ENCODE data around the gene JPT2.

The JPT2 gene

DNA sequence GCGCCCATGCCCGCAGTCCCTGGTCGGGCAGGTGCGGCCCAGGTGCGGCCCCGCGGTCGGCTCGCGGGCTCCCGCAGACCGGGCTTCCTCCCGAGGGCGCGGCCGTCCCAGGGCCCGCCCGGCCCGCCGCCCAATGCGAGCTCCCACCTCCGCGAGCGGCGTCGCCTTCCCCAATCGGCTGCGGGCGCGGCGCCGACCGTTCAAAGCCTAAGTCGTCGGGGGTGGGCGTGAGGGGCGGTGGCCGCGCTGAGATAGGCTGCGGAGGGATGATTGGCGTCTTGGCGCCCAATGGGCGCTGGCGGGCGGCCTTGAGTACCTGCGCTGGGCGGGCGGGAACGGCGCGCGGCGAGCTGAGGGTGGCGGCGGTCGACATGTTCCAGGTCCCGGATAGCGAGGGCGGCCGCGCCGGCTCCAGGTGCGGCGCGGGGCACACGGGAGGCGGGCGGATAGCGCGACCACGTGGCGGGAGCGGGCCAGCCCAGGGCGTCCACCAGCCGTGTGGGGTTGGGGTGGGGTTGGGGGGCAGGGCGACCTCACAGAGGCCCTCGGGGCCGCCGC lies at the start of gene JPT2:
Gene JPT2, plus strand, starts transcription at position 338 of the 558 bp plus-strand sequence. Its CDS starts 34 bp downstream, at position 372.
- intact Hi-C loops (cut with DNase I) = loop anchor here (10.0 kb wide), 1 partner anchor 63 kb away; the partner anchor contains the start of genes CRAMP1 and IFT140
- DNase-seq = peak; percentile 85 to 99 (median 94)

- intact Hi-C loops (cut with DNase I) = no loop called here
- DNase-seq = no peak
Observed at GRCh38 chr16:1630450-1631213, 47.4 kb upstream of the JPT2 start.

DNA sequence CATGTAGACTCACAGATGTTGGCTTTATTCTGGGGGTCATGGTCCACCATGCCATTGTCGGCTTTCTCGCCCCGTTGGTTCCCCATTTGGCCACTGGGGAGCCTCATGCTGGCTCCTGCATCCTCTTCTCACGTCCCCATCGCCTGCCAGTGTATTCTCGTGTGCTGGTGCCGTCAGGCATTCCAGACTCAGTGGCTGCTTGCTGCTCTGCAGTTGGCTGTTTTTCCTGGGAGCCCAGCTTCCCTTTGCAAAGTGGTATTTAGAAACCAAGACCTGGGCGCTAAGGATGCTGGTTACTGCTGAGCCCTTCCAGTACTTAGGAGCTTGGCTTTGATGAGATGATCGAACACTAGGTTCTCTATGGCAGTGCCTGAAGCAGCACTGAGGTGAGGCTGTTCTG lies 46.8 kb upstream of the JPT2 start:
- intact Hi-C loops (cut with DNase I) = no loop called here
- DNase-seq = no peak

- intact Hi-C loops (cut with DNase I) = no loop called here
- DNase-seq = no peak
Observed at GRCh38 chr16:1631931-1632637, 46.0 kb upstream of the JPT2 start.

DNA sequence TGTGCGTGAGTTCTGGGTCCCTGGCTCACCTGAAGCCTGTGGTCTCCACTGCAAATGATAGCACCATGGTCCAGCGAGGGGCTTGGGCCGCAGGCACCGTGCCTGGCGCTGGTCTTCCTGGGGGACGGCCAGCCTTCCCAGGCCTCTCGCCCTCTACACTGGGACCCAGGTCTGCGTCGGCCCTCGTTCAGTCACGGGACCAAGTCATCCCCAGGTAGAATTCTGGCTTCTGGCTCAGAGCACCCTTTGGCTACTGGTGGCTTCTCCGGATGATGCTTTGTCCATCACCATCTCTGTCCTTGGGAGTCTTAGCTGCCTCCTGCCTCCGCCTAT lies 45.5 kb upstream of the JPT2 start:
- no peak for DNase-seq
- intact Hi-C loops (cut with DNase I) = no loop called here

DNA sequence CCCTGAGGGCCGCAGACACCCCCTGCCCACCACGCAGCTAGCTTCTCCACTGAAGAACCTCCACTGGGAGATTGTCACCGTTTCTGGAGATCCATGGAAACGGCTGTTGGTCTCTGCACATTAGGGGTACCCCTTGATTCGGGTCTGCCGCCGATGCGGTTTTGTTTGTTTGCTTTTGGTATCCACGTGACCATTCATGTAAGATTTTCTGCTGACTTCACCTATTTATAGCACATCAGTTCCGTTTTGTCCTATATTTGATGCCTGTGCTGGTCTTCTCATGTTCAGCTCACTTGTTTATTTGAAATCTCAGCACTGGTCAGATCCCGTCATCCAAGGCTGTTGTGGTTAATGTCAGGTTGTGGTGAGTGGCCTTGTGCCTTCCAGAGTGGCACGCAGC lies 44.8 kb upstream of the JPT2 start:
- DNase-seq = no peak
- intact Hi-C loops (cut with DNase I) = no loop called here

GRCh38 chr16:1634541-1634940 lies 43.5 kb upstream of the JPT2 start:
- intact Hi-C loops (cut with DNase I) = no loop called here
- DNase-seq = no peak

GRCh38 chr16:1635070-1635469 lies 43.0 kb upstream of the JPT2 start:
- no peak for DNase-seq
- intact Hi-C loops (cut with DNase I) = no loop called here

DNA sequence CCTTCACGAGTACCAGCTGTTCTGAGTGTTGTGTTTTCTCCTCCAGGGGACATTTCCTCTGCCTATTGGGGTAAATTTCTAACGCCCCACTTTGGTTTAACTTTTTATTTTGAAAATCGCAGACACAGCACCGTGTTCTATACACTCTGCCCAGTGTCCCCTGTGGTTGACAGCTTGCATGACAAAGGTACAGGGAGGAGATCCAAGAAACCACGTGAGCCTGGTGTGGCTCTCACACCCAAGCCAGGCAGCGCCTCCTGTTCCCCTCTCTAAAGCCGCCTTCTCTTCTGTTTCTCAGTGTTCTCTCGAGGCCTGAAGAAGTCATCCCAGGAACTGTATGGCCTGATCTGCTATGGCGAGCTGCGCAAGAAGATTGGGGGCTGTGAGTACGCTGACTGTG lies 40.6 kb upstream of the JPT2 start:
- intact Hi-C loops (cut with DNase I) = no loop called here
- DNase-seq = no peak

- peak in 1 of 10 donors; percentile 59 for DNase-seq
- intact Hi-C loops (cut with DNase I) = no loop called here
Observed at GRCh38 chr16:1638757-1639156, 39.3 kb upstream of the JPT2 start.

DNA sequence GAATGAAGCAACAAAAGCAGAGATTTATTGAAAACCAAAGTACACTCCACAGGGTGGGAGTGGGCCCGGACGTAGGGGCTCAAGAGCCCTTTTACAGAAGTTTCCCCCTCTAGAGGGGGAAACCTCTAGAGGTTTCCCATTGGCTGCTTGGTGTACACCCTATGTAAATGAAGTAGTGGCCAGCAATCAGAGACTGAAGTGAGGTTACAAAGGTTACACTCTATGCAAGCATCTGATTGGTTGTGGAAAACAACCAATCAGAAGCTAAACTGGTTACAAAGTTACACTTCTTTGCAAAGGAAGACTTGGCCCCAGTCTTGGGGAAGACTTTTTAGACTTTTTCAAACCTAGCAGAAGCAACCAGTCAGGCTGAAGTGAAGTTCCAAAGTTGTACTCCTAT lies 38.8 kb upstream of the JPT2 start:
- DNase-seq = no peak
- intact Hi-C loops (cut with DNase I) = no loop called here

DNA sequence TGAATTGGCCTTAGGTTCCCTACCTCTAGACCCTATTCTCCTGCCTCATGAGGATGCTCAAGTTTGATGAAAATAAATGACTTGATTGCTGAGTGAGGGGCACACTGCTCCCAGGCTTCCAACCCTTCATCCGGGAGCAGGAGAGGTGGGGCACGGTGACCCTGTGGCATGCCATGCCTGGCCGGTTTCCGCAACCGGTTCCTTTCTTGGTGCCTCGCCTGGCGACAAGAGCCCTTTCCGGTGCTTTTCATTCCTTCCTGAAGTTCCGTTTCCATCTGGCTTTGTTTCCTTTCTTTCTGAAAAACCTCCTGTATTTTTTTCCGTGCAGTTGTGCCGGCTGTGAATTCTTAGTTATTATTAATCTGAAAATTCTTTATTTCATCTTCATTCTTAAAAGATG lies 38.2 kb upstream of the JPT2 start:
- intact Hi-C loops (cut with DNase I) = no loop called here
- DNase-seq = peak in 1 of 10 donors; percentile 66

- intact Hi-C loops (cut with DNase I) = no loop called here
- DNase-seq = peak in 1 of 10 donors; percentile 74
Observed at GRCh38 chr16:1640261-1640941, 37.7 kb upstream of the JPT2 start.

- peak in 1 of 10 donors; percentile 68 for DNase-seq
- intact Hi-C loops (cut with DNase I) = no loop called here
Observed at GRCh38 chr16:1641261-1641660, 36.8 kb upstream of the JPT2 start.

GRCh38 chr16:1642148-1642547 lies 35.9 kb upstream of the JPT2 start:
- DNase-seq = peak; percentile 49 to 96 (median 74)
- intact Hi-C loops (cut with DNase I) = no loop called here

DNA sequence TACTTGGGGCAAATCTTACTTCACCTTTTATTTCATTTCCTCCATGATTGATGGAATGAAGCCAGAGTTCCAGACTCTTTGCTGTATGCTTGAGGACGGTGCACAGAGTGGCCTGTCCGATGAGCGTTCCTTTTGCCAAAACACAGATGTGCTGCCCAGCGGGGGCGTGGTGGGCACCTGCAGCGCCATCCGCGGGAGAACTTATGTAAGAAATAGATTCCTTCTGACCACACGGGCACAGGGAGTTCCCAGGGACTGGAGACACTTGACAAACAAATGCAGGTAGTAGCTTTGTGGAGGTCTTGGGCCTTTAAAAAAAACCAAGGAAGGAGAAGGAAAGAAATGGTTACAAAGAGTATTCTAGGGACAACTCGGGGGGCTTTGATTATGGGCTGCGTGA lies 35.3 kb upstream of the JPT2 start:
- peak in 1 of 10 donors; percentile 32 for DNase-seq
- intact Hi-C loops (cut with DNase I) = no loop called here

DNA sequence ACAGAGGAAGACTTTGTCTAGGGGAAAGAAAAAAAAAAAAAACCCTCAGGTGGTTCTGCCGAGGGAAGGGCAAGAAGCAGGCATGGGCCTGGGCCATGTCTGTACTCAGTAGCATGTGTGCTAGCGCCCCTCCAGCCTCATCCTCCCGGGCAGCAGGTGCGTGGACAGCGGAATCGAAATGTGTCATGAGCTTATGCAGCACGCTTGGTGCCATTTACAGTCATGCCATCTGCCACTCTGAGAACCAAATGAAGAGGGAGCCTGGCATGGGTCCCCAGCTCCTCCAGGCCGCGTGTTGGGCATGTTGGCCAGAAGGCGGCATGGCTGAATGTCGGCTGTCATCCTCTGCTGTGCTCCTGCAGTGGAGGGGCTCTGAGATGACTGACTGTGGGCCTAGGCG lies 34.6 kb upstream of the JPT2 start:
- peak in 8 of 10 donors; percentile 21 to 95 (median 58) for DNase-seq
- intact Hi-C loops (cut with DNase I) = no loop called here

GRCh38 chr16:1645914-1646525 lies 32.1 kb upstream of the JPT2 start:
- peak in 5 of 10 donors; percentile 25 to 89 (median 34) for DNase-seq
- intact Hi-C loops (cut with DNase I) = no loop called here

DNA sequence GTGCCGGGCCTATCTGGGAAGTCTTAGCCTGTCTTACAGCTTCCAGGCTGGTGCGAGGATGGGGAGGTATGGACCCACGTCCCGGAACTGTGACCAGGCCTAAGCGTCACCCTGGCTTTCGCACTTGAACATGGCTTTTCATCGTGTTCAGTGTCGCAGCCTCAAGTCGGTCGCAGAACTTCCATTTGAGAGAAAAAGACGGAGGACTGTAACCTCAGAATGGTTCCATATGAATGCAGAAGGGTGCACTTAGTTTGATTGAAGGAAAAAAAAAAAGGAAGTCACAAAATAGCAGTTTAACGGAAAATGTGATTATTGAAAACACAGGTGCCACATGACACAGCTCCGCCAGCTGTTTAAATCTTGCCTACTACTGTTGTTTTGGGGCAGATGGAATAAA lies 30.2 kb upstream of the JPT2 start:
- peak in 1 of 10 donors; percentile 52 for DNase-seq
- intact Hi-C loops (cut with DNase I) = no loop called here

DNA sequence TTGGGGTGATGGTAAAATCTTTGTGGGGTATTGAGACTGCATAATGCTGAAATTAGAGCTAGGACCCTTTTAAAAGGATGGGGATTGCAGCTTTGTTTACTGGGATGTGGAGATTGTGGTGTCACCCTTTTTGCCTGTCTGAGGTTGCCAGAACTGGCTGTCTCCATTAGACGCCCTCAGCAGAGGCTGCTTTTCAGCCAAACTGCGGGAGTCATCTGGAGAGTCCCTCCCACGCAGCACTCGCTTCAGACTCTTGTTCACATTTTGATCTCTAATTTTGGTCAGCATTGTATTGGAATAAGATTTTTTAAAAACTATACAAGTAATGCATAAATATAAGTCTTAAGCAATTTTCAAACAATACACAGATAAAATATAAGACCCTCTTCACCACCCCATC lies 27.9 kb upstream of the JPT2 start:
- peak in 7 of 10 donors; percentile 42 to 90 (median 66) for DNase-seq
- intact Hi-C loops (cut with DNase I) = no loop called here

Measured in posterior cingulate gyrus (tissue), 11 donors.